Frontal cortex (tissue), 4 donors: ENCODE measurements around the gene CA10. TPM values are rescaled to one million over a fixed set of nuclear protein-coding genes. Genes with fewer than 3 reads are reported as not detected.

ENCODE experiments used
- DNase-seq, 2 donors: peaks; one replicate each; pipeline ENCODE4 v3.0.0; 2012; ENCODE audit warnings: low spot score in 2 of 2
- FAIRE-seq: peaks from 2 replicates; lab custom pipeline; 2012; peaks lifted over from hg19 to GRCh38; lab: Jason Lieb, UNC
- total RNA-seq: library from RNA; depleted of rRNA; stranded (reverse); fragments of >200 nt; gene quantifications from one replicate; pipeline ENCODE4 v1.2.3, GENCODE V29; 2014
- donor health status: control.
- donor health status: control.
- donor health status: control.

CA10 gene
- total RNA-seq, 1 donor from 2014 or later = 39.5 TPM

DNA sequence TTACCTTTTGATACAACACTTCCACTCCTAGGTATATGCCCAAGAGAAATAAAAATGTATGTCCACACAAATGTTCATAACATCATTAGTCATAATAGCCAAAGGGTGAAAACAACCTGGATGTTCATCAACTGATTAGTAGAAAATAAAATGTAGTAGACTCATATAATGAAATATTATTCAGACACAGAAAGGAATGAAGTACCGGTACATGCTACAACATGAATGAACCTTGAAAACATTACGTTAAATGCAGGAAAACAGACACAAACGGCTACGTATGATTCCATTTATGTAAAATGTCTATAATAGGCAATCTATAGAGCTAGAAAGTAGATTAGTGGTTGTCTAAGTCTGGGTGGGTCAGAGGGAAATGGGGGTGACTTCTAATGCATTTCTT, 358.5 kb downstream of the CA10 start:
- DNase-seq = no peak
- FAIRE-seq = no peak

- FAIRE-seq = no peak
- no peak for DNase-seq
Measured at GRCh38 chr17:51799240-51799639, 359.3 kb downstream of the CA10 start.

DNA sequence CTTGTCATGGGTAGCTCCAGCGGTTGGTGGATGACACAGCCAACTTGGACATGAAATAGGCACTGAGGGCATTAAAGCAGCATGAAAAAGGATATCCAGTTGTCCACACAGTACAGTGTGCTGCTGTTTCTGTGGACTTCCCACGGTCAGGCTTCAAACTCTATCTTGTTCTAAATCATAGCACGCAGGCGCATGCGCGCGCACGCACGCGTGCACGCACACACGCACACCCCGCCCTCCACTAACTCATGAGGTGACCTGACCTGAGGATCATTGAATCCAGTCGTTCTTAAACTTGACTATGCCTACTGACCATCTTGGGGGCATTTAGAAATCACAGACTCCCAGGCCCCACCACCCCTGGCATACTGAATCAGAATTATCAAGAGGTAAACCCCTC, 361.4 kb downstream of the CA10 start:
- no peak for DNase-seq
- no peak for FAIRE-seq

DNA sequence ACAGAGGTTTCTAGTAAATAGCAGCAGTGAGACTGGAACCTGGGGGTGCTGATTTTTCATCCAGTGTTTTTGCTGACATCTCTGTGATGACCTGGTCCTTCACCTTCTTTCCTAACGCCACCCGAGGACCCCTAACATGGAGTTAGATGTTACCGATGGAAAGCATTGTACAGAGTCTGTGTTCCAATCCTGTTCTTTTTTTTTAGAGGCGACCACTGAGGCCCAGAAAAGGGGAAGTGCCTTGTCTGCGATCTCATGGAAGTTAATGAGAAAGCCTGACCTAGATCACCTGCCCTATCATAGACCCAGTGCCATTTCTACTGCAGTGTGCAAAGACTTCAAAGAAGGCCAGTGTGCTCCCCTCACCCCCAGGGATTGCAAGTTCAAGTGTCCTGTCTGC, 362.5 kb downstream of the CA10 start:
- FAIRE-seq (no peak), DNase-seq (no peak)

DNA sequence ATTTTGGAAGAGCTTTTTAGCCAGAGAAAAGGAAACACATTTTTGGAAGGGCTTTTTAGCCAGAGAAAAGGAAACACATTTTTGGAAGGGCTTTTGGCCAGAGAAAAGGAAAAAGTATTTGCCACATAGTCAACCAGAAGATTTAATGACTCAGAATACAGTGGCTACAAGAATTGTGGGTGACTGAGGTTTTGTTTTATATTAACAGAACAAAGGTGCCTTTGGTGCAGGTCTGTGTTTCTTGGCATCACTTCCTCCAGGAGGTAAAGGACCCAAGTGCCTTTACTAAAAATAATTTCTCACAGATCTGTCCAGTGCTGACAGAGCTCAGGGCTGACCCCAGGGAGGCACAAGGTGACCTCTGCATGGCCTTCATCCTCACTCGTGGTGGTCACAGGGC, 363.1 kb downstream of the CA10 start:
- FAIRE-seq (no peak), DNase-seq (no peak)

- no peak for FAIRE-seq
- DNase-seq = no peak
Measured at GRCh38 chr17:51794466-51794865, 364.0 kb downstream of the CA10 start.

DNA sequence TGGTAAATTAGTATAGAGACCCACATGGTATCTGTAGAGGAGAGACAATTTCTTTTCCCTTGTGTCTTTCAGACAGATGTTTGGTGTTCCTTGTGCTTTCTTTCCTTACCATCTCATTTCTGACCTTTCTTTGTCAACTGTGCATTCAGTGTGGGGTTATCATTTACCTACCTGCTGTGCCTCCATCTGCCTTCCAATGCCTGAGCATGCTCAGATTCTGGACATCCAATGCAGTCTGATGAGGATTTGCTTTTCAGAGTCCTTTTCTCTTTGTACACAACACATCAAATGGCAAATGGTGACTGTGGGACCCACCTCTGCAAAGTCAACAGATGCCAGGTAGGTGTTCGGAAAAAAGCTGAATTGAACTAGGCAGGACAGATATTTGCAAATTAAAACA, 364.8 kb downstream of the CA10 start:
- FAIRE-seq = no peak
- DNase-seq = no peak

DNA sequence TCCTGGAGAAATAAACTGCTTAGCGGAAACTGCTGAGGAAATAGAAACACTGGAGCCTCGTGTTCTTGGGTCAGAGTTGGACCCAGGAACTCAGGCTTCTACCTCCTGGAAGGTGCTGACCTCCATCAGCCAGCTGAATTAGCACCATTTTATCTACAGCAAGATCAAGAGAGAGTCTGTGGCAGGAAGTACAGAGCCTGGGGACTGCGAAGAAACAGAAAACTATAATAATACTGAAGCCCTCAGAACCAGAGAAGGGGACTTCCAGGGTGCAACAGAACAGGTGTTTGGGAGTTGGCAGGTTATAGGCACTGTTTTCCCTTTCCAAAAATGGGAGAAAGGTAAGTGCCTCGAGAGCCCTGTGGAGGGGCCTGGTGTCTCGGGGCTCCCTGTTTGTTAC, 379.7 kb downstream of the CA10 start:
- DNase-seq (no peak), FAIRE-seq (no peak)

DNA sequence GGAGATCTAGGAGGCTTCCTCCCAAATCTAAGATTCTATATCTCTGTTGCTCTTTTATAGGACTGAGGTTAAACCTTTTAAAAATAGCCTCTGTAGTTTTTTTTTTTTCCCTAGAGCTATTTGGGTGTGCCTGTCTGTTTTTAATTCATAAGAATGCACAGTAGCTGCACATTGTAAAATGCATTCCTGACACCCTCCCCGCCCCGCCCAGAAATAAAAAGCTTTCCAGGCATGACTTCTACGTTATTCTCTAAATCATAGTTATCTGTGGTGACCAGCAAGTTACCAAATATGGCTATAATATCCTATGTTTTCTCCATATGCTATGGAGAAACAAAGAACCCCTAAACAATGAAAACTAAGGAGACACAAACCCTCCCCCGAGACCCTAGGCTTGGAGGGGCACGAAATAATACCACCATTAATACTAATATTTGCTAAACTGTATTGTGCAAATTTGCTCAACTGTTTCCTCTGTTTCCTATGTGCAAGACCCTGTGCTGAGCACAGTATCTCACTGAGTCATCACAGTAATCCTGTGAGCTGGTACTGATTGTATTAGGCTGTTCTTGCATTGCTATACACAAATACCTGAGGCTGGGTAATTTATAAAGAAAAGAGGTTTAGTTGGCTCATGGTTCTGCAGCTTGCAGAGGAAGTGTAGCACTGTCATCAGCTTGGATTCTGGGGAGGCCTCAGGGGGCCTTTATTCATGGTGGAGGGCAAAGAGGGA, 388.3 kb downstream of the CA10 start:
- no peak for FAIRE-seq
- no peak for DNase-seq

- DNase-seq (no peak), FAIRE-seq (no peak)
Measured at GRCh38 chr17:51769231-51769630, 389.3 kb downstream of the CA10 start.

DNA sequence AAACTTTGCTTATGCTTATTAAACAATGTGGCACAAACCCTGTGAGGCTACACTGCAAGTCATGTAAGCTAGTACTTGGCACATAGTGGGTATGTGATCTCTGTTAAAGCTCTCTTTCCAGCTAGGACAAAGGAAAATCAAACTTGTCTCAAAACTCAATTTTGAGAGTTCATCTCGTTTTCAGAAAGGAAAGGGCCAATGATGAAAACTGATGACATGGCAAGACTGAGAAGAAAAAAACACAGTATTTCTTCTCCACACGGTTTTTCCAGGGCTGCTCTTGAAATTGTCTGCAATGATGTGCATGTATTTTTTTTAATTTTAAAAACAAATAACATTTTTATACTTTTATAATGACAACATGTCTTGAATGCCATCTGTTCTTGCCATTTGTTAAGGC, 389.8 kb downstream of the CA10 start:
- FAIRE-seq (no peak), DNase-seq (no peak)

DNA sequence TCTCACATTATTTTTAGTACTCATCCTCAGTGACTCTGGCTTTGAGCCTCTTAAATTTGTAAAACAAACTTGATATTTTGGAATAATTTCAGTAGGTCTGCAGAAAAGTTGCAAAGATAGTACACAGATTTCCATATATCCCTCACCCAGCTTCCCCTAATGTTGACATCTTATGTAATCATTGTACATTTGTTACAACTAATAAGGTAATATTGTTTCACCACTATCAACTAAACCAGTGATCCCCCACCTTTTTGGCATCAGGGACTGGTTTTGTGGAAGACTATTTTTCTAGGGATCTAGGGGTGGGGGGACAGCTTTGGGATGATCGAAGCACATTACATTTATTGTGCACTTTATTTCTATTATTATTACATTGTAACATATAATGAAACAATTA, 391.2 kb downstream of the CA10 start:
- no peak for DNase-seq

DNA sequence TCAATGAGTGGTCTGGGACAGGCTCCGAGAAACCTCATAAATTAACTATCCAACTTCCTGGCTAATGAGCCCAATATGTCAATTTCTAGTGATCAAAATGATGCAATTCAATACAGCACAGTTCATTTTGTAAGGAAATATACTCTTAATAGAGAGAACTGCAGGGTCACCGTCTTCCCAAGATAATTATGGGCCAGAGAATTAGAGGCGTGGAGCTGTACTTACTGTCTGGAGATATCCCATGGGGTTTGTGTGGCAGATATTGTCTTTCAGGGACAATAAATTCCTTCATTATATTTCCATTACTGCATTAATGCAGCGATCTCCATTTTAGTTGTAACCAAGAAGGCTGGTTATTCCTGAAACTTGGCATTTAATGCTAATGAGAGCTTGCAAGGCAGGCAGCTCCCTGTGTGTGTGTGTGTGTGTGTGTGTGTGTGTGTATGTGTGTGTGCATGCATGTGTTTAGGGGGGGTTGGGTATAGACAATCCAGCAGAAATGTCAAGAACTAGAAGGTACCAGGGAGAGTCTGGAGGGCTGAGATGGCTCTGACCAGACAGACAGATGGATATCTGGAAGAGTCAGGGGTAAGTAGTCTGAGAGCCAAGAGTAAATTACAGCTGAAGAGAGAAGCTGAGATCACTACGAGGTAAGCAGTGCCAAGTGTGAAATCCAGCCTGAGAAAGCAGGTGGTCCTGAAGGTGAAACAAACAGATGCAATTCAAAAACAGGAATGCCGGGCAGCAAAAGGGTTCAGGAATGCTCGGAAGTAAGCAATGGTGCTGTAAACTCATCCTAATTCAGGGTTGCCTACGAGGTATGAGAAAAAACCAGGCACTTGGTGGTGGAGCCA, 393.0 kb downstream of the CA10 start:
- no peak for FAIRE-seq
- no peak for DNase-seq

More for the DNA sequence above, 391.2 kb downstream of the CA10 start:
- no peak for FAIRE-seq

- no peak for FAIRE-seq
Measured at GRCh38 chr17:51764387-51764971, 394.0 kb downstream of the CA10 start.

GRCh38 chr17:51763058-51763457, 395.5 kb downstream of the CA10 start:
- FAIRE-seq (no peak), DNase-seq (no peak)

More at GRCh38 chr17:51764387-51764971, 394.0 kb downstream of the CA10 start:
- DNase-seq = peak; percentile 17 to 46

DNA sequence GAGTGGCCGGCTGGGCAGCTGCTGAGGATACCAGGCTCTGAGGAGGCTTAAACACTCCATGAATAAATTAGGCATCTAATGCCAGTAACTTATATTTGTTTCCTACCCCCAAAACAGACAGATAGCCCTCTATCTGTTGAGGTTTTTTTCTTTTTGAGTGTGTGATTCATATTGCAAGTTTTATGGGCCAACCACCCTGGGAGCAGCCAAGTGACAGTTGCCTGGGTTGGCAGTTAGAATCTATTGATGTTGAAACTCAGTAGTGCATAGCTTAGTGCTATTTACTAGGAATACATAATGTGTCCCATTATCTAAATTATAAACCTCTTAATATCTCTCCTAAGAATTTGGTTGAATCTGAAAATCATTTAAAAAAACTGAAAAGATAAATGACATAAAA, 397.4 kb downstream of the CA10 start:
- FAIRE-seq (no peak), DNase-seq (no peak)

DNA sequence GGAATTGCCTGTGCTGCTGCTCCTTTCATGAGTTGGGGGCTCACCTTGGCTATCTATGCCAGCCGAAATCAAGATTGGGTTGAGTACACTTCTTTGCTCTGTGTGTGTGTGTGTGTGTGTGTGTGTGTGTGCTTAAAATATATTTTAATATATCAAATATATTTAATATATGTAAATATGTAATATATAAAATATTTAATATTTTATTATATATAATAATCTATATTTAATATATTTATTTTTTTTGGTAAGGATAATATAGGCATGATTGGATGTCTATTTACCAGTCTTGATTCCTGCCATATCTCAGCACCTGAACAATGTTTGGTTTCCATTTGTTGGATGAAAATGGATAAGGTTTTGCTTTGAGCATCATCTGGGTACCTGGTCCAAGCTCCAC, 399.3 kb downstream of the CA10 start:
- DNase-seq = no peak
- no peak for FAIRE-seq

DNA sequence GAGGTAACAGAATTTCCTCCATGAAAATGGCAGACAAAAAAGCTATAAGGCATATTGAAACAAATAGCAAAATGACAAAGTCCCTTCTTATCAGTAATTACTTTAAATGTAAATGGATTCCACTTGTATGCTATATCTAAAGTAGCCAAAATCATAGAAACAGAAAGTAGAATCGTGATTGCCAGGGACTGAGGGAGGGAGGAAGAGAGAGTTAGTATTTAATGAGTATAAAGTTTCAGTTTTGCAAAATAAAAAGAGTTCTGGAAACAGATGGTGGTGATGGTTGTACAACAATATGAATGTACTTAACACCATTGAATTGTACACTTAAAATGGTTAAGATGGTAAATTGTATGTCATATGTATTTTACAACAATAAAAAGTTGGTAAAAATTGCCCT, 407.4 kb downstream of the CA10 start:
- no peak for FAIRE-seq
- DNase-seq = no peak

- DNase-seq (no peak), FAIRE-seq (no peak)
Measured at GRCh38 chr17:51748749-51749604, 409.5 kb downstream of the CA10 start.

GRCh38 chr17:51746421-51746820, 412.1 kb downstream of the CA10 start:
- FAIRE-seq (no peak), DNase-seq (no peak)
